Hematopoietic multipotent progenitor cell treated with erythropoietin and hydrocortisone succinate and interleukin-3 and kit ligand, for 4 days (in vitro differentiated cells): Measurements from ENCODE around the gene GIPR.
A peak's percentile ranks its signal among the peaks of the same experiment; 100 is the strongest.
"Not testable (repeated sequence)": the region's sequence is repeated elsewhere in the genome, so short reads cannot be mapped to it uniquely, and the experiment has no call there.

Source experiments
- DNase-seq: peaks from one replicate; pipeline ENCODE4 v3.0.0-alpha.2; 2015

Gene GIPR

GRCh38 chr19:45646345-45646698, 21.7 kb upstream of the GIPR start:
- DNase-seq: no peak

- DNase-seq: peak; percentile 39
Measured at GRCh38 chr19:45650722-45651121, 17.3 kb upstream of the GIPR start.

GRCh38 chr19:45653634-45654033, 14.4 kb upstream of the GIPR start:
- DNase-seq: no peak

GRCh38 chr19:45655073-45655472, 12.9 kb upstream of the GIPR start:
- DNase-seq: no peak

GRCh38 chr19:45657520-45658167, 10.4 kb upstream of the GIPR start:
- no peak for DNase-seq

GRCh38 chr19:45659096-45659729, 8.8 kb upstream of the GIPR start:
- DNase-seq: no peak

- no peak for DNase-seq
Measured at GRCh38 chr19:45660636-45661035, 7.4 kb upstream of the GIPR start.

- no peak for DNase-seq
Measured at GRCh38 chr19:45663800-45664199, 4.2 kb upstream of the GIPR start.

GRCh38 chr19:45664575-45664974, 3.4 kb upstream of the GIPR start:
- DNase-seq: no peak

GRCh38 chr19:45668342-45668871, 386 bp downstream of the GIPR start:
- DNase-seq: no peak

GRCh38 chr19:45670670-45671453, 2.8 kb downstream of the GIPR start:
- DNase-seq: peak; percentile 94

- no peak for DNase-seq
Measured at GRCh38 chr19:45674946-45675345, 6.9 kb downstream of the GIPR start.

- no peak for DNase-seq
Measured at GRCh38 chr19:45676851-45677263, 8.8 kb downstream of the GIPR start.

- DNase-seq: peak; percentile 94
Measured at GRCh38 chr19:45677351-45678230, 9.6 kb downstream of the GIPR start.

GRCh38 chr19:45681391-45682015, 13.5 kb downstream of the GIPR start:
- peak; percentile 89 for DNase-seq

GRCh38 chr19:45682117-45682516, 14.1 kb downstream of the GIPR start:
- no peak for DNase-seq

- no peak for DNase-seq
Measured at GRCh38 chr19:45682908-45683307, 14.9 kb downstream of the GIPR start.

GRCh38 chr19:45685045-45685444, 17.0 kb downstream of the GIPR start:
- not testable (repeated sequence) for DNase-seq

- no peak for DNase-seq
Measured at GRCh38 chr19:45687599-45687998, 19.6 kb downstream of the GIPR start.

GRCh38 chr19:45691516-45692186, 23.6 kb downstream of the GIPR start, which contains the start of gene SNRPD2:
SNRPD2 (minus strand) TSS chr19:45691953; CDS start chr19:45691888, 65 bp downstream.
- peak; percentile 98 for DNase-seq
